Measurements from ENCODE around the gene FABP1. TPM values are rescaled to one million over a fixed set of nuclear protein-coding genes. Genes with fewer than 3 reads are reported as not detected.
A peak's percentile ranks its signal among the peaks of the same experiment; 100 is the strongest.

The FABP1 gene
- polyA plus RNA-seq, 1 of the 3 experiments (the other 2 are of a cell fraction): not detected

DNA sequence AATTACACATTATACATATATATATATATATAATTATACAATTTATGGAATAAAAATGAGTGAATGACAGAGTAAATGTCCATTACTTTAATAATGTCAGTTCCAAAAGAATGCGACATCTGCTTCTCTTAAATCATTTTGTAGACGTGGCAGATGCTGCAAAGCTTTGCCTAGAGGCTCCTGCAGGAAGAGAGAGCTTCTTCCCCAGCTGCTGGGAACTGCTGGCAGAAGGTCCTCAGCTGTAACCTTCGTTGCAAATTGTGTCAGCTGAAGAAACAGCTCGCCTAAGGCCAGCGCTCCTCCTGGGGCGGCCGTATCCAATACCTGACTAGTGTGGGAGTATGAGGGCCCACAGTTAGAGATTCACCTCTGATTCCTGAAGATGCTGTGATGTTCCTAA lies 32.7 kb upstream of the FABP1 start:
- 71% methylated on average over 7 of the region's 7 CpGs for WGBS (ENCODE audit: low lambda C conversion rate)
- POLR2A ChIA-PET: no interaction called here
- H3K27ac ChIP-seq (ENCODE audit: low read depth in 2 of 2, low read length in 1 of 2): no peak overlapping the region

DNA sequence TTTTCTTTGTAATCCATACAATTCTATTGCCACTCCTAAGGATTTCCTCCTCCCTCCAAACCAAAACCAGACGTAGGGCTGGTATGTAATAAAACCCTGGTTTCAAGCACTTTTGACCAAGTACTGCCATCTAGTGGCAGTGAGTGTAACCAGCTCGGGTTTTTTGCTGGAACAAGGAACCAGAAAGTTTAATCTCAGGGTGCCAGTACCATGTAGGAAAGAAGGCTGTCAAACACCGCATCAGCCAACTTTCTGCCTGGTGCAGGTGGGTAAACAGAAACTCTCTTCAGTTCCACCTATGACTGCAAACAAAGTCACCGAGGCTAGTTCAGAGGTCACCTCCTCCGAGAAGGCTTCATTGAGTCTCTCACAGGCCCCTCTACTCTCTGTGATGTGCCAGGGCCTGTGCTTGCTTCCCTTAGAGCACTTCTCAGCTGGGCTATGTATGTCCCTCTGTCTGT lies 32.1 kb upstream of the FABP1 start:
- H2AFZ ChIP-seq (ENCODE audit: low read depth): no peak overlapping the region
- 25% methylated on average over 5 of the region's 5 CpGs for WGBS (ENCODE audit: low lambda C conversion rate)
- TF ChIP-seq SMC3 (IDR thresholded peaks at IDR 0.05; ENCODE audit: low read depth, low read length): peak; percentile 93
- TF ChIP-seq GABPA (IDR thresholded peaks at IDR 0.05; ENCODE audit: low read depth): no peak
- TF ChIP-seq RCOR1 (IDR thresholded peaks at IDR 0.05; ENCODE audit: low read length): no peak
- TF ChIP-seq CHD2 (IDR thresholded peaks at IDR 0.05; ENCODE audit: low read length, partially characterized antibody): no peak
- TF ChIP-seq RXRA (IDR thresholded peaks at IDR 0.05; ENCODE audit: borderline replicate concordance, low read depth): no peak
- TF ChIP-seq ELF1 (IDR thresholded peaks at IDR 0.05): no peak
- no peak for TF ChIP-seq JUND (IDR thresholded peaks at IDR 0.05)
- TF ChIP-seq FOXJ3 (CRISPR knock-in tag; IDR thresholded peaks at IDR 0.05): no peak
- no peak for TF ChIP-seq NFIC (IDR thresholded peaks at IDR 0.05; ENCODE audit: borderline replicate concordance)
- TF ChIP-seq TEAD4 (IDR thresholded peaks at IDR 0.05; ENCODE audit: borderline replicate concordance, insufficient read depth): no peak
- TF ChIP-seq RFX5 (IDR thresholded peaks at IDR 0.05; ENCODE audit: low read length): no peak
- TF ChIP-seq SIN3A (IDR thresholded peaks at IDR 0.05; ENCODE audit: borderline replicate concordance, low read depth, low read length): no peak
- TF ChIP-seq FOSL2 (IDR thresholded peaks at IDR 0.05; ENCODE audit: borderline replicate concordance, low read depth): no peak
- no peak for TF ChIP-seq MXI1 (IDR thresholded peaks at IDR 0.05; ENCODE audit: low read depth, low read length)
- TF ChIP-seq, protein P1, sequence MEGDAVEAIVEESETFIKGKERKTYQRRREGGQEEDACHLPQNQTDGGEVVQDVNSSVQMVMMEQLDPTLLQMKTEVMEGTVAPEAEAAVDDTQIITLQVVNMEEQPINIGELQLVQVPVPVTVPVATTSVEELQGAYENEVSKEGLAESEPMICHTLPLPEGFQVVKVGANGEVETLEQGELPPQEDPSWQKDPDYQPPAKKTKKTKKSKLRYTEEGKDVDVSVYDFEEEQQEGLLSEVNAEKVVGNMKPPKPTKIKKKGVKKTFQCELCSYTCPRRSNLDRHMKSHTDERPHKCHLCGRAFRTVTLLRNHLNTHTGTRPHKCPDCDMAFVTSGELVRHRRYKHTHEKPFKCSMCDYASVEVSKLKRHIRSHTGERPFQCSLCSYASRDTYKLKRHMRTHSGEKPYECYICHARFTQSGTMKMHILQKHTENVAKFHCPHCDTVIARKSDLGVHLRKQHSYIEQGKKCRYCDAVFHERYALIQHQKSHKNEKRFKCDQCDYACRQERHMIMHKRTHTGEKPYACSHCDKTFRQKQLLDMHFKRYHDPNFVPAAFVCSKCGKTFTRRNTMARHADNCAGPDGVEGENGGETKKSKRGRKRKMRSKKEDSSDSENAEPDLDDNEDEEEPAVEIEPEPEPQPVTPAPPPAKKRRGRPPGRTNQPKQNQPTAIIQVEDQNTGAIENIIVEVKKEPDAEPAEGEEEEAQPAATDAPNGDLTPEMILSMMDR (IDR thresholded peaks at IDR 0.05): peak; percentile 92

More for the DNA sequence above, 32.7 kb upstream of the FABP1 start:
- no peaks in the 10 kb centered on the region for H3K79me2 ChIP-seq (ENCODE audit: insufficient read depth)
- CTCF ChIA-PET: interaction anchor here (0.6 to 5.8 kb wide), 25 partner anchors 8 to 343 kb away, joined by 3 to 147 read pairs (median 5); partner anchors contain the start of genes RNU2-63P, SMYD1 and THNSL2
- no peak for TF ChIP-seq FOXJ3 (CRISPR knock-in tag; IDR thresholded peaks at IDR 0.05)
- TF ChIP-seq, protein P2, sequence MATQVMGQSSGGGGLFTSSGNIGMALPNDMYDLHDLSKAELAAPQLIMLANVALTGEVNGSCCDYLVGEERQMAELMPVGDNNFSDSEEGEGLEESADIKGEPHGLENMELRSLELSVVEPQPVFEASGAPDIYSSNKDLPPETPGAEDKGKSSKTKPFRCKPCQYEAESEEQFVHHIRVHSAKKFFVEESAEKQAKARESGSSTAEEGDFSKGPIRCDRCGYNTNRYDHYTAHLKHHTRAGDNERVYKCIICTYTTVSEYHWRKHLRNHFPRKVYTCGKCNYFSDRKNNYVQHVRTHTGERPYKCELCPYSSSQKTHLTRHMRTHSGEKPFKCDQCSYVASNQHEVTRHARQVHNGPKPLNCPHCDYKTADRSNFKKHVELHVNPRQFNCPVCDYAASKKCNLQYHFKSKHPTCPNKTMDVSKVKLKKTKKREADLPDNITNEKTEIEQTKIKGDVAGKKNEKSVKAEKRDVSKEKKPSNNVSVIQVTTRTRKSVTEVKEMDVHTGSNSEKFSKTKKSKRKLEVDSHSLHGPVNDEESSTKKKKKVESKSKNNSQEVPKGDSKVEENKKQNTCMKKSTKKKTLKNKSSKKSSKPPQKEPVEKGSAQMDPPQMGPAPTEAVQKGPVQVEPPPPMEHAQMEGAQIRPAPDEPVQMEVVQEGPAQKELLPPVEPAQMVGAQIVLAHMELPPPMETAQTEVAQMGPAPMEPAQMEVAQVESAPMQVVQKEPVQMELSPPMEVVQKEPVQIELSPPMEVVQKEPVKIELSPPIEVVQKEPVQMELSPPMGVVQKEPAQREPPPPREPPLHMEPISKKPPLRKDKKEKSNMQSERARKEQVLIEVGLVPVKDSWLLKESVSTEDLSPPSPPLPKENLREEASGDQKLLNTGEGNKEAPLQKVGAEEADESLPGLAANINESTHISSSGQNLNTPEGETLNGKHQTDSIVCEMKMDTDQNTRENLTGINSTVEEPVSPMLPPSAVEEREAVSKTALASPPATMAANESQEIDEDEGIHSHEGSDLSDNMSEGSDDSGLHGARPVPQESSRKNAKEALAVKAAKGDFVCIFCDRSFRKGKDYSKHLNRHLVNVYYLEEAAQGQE (IDR thresholded peaks at IDR 0.05; ENCODE audit: low read depth, low read length): no peak
- TF ChIP-seq, protein P3, sequence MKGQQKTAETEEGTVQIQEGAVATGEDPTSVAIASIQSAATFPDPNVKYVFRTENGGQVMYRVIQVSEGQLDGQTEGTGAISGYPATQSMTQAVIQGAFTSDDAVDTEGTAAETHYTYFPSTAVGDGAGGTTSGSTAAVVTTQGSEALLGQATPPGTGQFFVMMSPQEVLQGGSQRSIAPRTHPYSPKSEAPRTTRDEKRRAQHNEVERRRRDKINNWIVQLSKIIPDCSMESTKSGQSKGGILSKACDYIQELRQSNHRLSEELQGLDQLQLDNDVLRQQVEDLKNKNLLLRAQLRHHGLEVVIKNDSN (IDR thresholded peaks at IDR 0.05; ENCODE audit: borderline replicate concordance, low read depth): no peak
- no peak for TF ChIP-seq CHD2 (IDR thresholded peaks at IDR 0.05; ENCODE audit: low read length, partially characterized antibody)
- no peak for TF ChIP-seq RAD21 (IDR thresholded peaks at IDR 0.05; ENCODE audit: low read length)
- TF ChIP-seq, protein P4, sequence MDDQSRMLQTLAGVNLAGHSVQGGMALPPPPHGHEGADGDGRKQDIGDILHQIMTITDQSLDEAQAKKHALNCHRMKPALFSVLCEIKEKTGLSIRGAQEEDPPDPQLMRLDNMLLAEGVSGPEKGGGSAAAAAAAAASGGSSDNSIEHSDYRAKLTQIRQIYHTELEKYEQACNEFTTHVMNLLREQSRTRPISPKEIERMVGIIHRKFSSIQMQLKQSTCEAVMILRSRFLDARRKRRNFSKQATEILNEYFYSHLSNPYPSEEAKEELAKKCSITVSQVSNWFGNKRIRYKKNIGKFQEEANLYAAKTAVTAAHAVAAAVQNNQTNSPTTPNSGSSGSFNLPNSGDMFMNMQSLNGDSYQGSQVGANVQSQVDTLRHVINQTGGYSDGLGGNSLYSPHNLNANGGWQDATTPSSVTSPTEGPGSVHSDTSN (IDR thresholded peaks at IDR 0.05): no peak
- TF ChIP-seq TCF12 (IDR thresholded peaks at IDR 0.05): no peak
- no peaks in the 10 kb centered on the region for H3K9me3 ChIP-seq
- H3K4me3 ChIP-seq (ENCODE audit: low read depth in 2 of 2, low read length in 1 of 2): no peak overlapping the region
- H3K9ac ChIP-seq: no peak overlapping the region
- H2AFZ ChIP-seq (ENCODE audit: low read depth): no peak overlapping the region
- no peak for DNase-seq
- no peak overlapping the region for H3K4me2 ChIP-seq
- H3K9me2 ChIP-seq: no peaks in the 10 kb centered on the region
- no peaks in the 10 kb centered on the region for H3K27me3 ChIP-seq (ENCODE audit: insufficient read depth)
- no peaks in the 10 kb centered on the region for H3K36me3 ChIP-seq (replicated peaks in 1 of 2; ENCODE audit: control insufficient read depth in 1 of 2, insufficient read depth in 2 of 2, low read length in 1 of 2)
- no peaks in the 10 kb centered on the region for H3F3A ChIP-seq (replicated peaks; ENCODE audit: insufficient read depth)
- no peaks in the 10 kb centered on the region for H4K20me1 ChIP-seq (ENCODE audit: insufficient read depth)
- H3K4me1 ChIP-seq (ENCODE audit: control insufficient read depth in 1 of 2, insufficient read depth in 2 of 2, low read depth in 1 of 2, low read length in 1 of 2): no peaks in the 10 kb centered on the region

More for the DNA sequence above, 32.1 kb upstream of the FABP1 start:
- Histone ChIP-seq H3F3A (replicated peaks; ENCODE audit: insufficient read depth) (no peaks in the 10 kb centered on the region), H3K79me2 (ENCODE audit: insufficient read depth) (no peaks in the 10 kb centered on the region), H3K27ac (ENCODE audit: low read depth in 2 of 2, low read length in 1 of 2) (no peak overlapping the region), H4K20me1 (ENCODE audit: insufficient read depth) (no peaks in the 10 kb centered on the region), H3K9ac (no peak overlapping the region), H3K9me2 (no peaks in the 10 kb centered on the region), H3K27me3 (ENCODE audit: insufficient read depth) (no peaks in the 10 kb centered on the region), H3K4me3 (ENCODE audit: low read depth in 2 of 2, low read length in 1 of 2) (peak overlapping the region in 1 of 2 experiments; percentile 21; a peak in 1 of 4 replicates), H3K4me1 (ENCODE audit: control insufficient read depth in 1 of 2, insufficient read depth in 2 of 2, low read depth in 1 of 2, low read length in 1 of 2) (no peaks in the 10 kb centered on the region), H3K36me3 (replicated peaks in 1 of 2; ENCODE audit: control insufficient read depth in 1 of 2, insufficient read depth in 2 of 2, low read length in 1 of 2) (no peaks in the 10 kb centered on the region), H3K4me2 (no peak overlapping the region), H3K9me3 (no peaks in the 10 kb centered on the region)
- ChIA-PET CTCF (interaction anchor here (0.6 to 5.8 kb wide), 29 partner anchors 9 to 343 kb away, joined by 3 to 147 read pairs (median 4); partner anchors contain the start of genes RNU2-63P, SMYD1 and THNSL2), POLR2A (no interaction called here)
- peak; percentile 75 for DNase-seq

All from SK-N-SH (cell line).